ENCODE measurements around the gene HARBI1.

GRCh38 chr11:46628961-46629360, 11.9 kb upstream of the HARBI1 start:
- TF ChIP-seq POLR2A (IDR thresholded peaks at IDR 0.05; ENCODE audit: low read depth, low read length) (no peak), CTCF (conservative IDR thresholded peaks at IDR 0.05; ENCODE audit: low read depth, low read length) (no peak), SMC3 (IDR thresholded peaks at IDR 0.05; ENCODE audit: low read depth, low read length) (no peak), NFE2L2 (IDR thresholded peaks at IDR 0.05; ENCODE audit: low read depth, low read length) (no peak), BHLHE40 (IDR thresholded peaks at IDR 0.05; ENCODE audit: low read depth, low read length) (no peak), RCOR1 (IDR thresholded peaks at IDR 0.05; ENCODE audit: insufficient replicate concordance, low read length) (no peak), ELK1 (IDR thresholded peaks at IDR 0.05; ENCODE audit: borderline replicate concordance, low read depth, low read length) (no peak), RFX5 (IDR thresholded peaks at IDR 0.05; ENCODE audit: low read depth, low read length) (no peak), CEBPB (IDR thresholded peaks at IDR 0.05; ENCODE audit: low read depth, low read length) (no peak), CHD1 (IDR thresholded peaks at IDR 0.05; ENCODE audit: low read depth, low read length) (no peak), MXI1 (IDR thresholded peaks at IDR 0.05; ENCODE audit: borderline replicate concordance, low read depth, low read length) (no peak)

Data from IMR-90 (cell line).